HG02571 (cell line): Measurements from ENCODE around the gene TMEM50A.
"Not testable (repeated sequence)": the region's sequence is repeated elsewhere in the genome, so short reads cannot be mapped to it uniquely, and the experiment has no call there.

ENCODE experiments used
- ATAC-seq: cut with Tn5 transposase; IDR thresholded peaks from one replicate; pipeline ENCODE4 v1.9.1; 2021; ENCODE audit warnings: mild to moderate bottlenecking, moderate library complexity; ENCODE audit not compliant: unreplicated experiment

Gene TMEM50A

GRCh38 chr1:25383090-25383489, 45.0 kb downstream of the TMEM50A start:
- ATAC-seq, result not testable (repeated sequence)

- not testable (repeated sequence) for ATAC-seq
These were observed 45.7 kb downstream of the TMEM50A start for GRCh38 chr1:25383875-25384274.

- not testable (repeated sequence) for ATAC-seq
These were observed 49.0 kb downstream of the TMEM50A start for GRCh38 chr1:25387096-25387495.

- ATAC-seq, result not testable (repeated sequence)
These were observed 50.6 kb downstream of the TMEM50A start for GRCh38 chr1:25388691-25389090.

- not testable (repeated sequence) for ATAC-seq
These were observed 51.6 kb downstream of the TMEM50A start for GRCh38 chr1:25389721-25390120.

- ATAC-seq, result no peak
These were observed 54.7 kb downstream of the TMEM50A start for GRCh38 chr1:25392841-25393240.

- not testable (repeated sequence) for ATAC-seq
These were observed 59.4 kb downstream of the TMEM50A start for GRCh38 chr1:25397549-25397948.

- ATAC-seq, result not testable (repeated sequence)
These were observed 59.9 kb downstream of the TMEM50A start for GRCh38 chr1:25398079-25398478.

- not testable (repeated sequence) for ATAC-seq
These were observed 65.0 kb downstream of the TMEM50A start for GRCh38 chr1:25402947-25403803.

GRCh38 chr1:25405731-25406305, 67.7 kb downstream of the TMEM50A start:
- ATAC-seq, result not testable (repeated sequence)

- ATAC-seq, result not testable (repeated sequence)
These were observed 71.7 kb downstream of the TMEM50A start for GRCh38 chr1:25409641-25410427.
